B cell (primary cell): Measurements from ENCODE around the gene CACNA2D4.

Experiments used
- EZH2 ChIP-seq: IDR thresholded peaks from 2 replicates; pipeline ENCODE4 v1.6.1; 2012; ENCODE audit warnings: borderline replicate concordance, low read depth, mild to moderate bottlenecking, moderate library complexity, low read length; ENCODE audit not compliant: insufficient read depth, poor library complexity, severe bottlenecking
- TF ChIP-seq, protein P1 (sequence below): fragments of 200-600 bp; IDR thresholded peaks from one replicate; pipeline ENCODE4 v1.8.0; 2022; ENCODE audit warnings: antibody characterized with exemption, mild to moderate bottlenecking

- TF ChIP-seq, protein P1, sequence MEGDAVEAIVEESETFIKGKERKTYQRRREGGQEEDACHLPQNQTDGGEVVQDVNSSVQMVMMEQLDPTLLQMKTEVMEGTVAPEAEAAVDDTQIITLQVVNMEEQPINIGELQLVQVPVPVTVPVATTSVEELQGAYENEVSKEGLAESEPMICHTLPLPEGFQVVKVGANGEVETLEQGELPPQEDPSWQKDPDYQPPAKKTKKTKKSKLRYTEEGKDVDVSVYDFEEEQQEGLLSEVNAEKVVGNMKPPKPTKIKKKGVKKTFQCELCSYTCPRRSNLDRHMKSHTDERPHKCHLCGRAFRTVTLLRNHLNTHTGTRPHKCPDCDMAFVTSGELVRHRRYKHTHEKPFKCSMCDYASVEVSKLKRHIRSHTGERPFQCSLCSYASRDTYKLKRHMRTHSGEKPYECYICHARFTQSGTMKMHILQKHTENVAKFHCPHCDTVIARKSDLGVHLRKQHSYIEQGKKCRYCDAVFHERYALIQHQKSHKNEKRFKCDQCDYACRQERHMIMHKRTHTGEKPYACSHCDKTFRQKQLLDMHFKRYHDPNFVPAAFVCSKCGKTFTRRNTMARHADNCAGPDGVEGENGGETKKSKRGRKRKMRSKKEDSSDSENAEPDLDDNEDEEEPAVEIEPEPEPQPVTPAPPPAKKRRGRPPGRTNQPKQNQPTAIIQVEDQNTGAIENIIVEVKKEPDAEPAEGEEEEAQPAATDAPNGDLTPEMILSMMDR, result no peak
- TF ChIP-seq EZH2, result no peak
Observed at GRCh38 chr12:1949771-1950470, 31.5 kb upstream of the CACNA2D4 start.
